NCI-H146 (cell line): ENCODE data around the gene OSBPL10.

Experiments used
- DNase-seq: peaks from one replicate; lab custom pipeline; 2025; lab: John Stamatoyannopoulos, UW

The OSBPL10 gene

GRCh38 chr3:31958701-31959152 is 22.3 kb downstream of the OSBPL10 start:
- DNase-seq: peak; percentile 5

DNA sequence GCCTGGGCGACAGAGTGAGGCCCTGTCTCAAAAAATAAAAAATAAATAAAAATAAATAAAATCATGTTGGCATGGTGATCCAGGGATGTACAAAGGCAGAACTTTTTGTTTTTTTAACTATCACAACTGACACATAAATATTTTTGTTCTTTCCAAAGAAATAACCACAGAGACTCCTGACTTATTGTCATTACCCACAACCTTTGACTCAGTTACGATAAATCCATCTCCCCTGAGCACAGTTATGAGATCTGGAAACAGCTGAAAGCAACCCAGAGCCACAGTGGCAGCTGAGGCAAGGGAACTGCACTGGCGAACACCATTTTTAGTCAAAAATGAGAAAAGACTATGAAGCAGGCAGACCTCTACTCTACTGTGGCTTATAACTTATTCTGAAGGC is 24.0 kb downstream of the OSBPL10 start:
- DNase-seq: no peak

GRCh38 chr3:31955581-31955980 is 25.5 kb downstream of the OSBPL10 start:
- no peak for DNase-seq

GRCh38 chr3:31953636-31954035 is 27.4 kb downstream of the OSBPL10 start:
- DNase-seq: no peak

DNA sequence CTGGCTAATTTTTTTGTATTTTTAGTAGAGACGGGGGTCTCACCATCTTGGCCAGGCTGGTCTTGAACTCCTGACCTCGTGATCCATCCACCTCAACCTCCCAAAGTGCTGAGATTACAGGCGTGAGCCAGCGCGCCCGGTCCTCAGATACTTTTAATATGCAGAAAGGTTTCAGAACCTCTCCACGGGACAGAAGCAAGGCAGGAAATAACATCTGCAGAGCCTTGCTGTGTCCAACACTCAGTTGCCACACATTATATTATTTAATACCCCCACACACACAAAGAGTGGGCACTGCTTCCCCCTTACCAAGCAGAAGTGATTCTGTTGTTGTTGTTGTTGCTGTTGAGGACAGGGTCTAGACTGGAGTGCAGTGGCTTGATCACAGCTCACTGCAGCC is 28.0 kb downstream of the OSBPL10 start:
- DNase-seq: no peak

GRCh38 chr3:31952205-31952604 is 28.9 kb downstream of the OSBPL10 start:
- DNase-seq: no peak

DNA sequence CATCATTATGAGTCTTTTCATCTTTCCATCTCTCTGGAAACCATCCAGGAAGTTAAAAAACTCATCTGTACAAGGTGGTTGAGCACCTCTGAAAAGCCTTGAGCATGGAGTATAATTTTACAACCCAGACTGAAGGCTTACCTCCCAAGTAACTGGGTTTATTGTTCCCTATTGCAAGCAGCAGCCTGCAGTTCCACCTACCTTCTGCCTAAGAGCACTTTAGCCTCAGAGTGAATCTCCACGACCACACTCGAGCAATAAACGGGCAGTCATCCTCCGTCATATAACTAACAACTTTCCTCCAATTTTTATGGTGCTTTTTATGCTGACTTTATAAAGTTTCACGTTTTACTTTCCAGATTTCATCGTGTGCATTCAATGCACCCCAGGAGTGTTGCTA is 32.8 kb downstream of the OSBPL10 start:
- DNase-seq: no peak

GRCh38 chr3:31947671-31948091 is 33.4 kb downstream of the OSBPL10 start:
- DNase-seq: no peak

DNA sequence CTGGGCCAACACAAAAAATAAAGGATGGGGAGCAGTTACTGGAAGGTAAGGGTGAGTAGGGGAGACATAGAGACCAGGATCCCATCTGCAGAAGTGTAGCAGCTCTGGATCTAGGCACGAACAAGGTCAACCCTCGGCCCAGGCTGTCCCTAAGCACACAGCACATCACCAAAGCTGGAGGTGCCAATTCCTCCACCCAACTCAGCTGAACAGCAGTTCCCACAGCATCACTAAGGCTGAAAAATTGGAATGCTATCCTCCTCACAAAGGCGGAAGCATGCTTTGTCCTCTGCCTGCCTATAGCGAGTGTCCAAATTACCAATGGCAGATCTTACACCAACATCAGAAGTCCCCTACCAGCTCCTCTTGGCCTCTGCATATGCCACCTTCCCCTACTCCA is 33.9 kb downstream of the OSBPL10 start:
- DNase-seq: no peak

- DNase-seq: peak; percentile 3
These were observed 34.5 kb downstream of the OSBPL10 start for GRCh38 chr3:31946484-31947081.

DNA sequence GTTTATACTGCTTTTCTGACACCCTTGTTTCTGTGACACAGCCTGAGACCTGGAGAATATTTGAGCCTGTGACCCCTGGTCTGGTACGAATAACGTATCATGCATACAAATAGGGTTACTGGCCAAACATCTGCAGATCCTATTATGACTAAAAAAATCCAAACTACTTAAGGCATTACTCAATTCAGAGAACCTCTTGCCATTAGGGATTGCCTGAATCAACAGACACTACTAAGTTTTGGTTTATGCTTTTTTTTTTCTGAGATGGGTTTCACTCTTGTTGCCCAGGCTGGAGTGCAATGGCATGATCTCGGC is 35.4 kb downstream of the OSBPL10 start:
- DNase-seq: no peak

DNA sequence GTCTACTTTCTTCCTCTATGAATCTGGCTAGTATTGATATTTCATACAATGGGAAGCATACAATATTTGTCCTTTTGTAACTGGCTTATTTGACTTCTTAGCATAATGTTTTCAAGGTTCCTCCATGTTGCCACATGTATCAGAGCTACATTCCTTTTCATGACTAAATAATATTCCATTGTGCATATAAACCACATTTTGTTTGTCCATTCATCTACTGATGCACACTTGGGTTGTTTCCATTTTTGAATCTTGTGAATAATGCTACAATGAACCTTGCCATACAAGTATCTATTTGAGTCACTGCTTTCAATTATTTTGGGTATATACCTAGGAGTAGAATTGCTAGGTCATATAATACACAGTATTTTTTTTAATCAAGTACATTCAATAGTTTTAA is 38.0 kb downstream of the OSBPL10 start:
- DNase-seq: no peak

DNA sequence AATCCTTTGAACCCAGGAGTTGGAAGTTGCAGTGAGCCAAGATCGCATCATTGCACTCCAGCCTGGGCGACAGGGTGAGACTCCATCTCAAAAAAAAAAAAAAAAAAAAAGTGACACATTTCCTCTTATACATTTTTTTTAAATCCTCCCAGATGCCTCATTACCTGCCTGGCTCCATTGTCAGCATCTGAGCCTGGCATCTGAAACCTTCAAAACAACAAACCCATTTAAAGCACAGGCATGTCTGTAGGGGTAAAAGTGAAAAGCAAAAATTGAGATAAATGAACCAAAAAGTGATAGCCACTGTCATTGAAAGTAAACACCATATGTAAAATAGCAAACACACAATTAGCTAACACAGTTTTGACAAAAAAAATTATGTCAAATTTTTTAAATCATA is 38.6 kb downstream of the OSBPL10 start:
- no peak for DNase-seq

GRCh38 chr3:31937225-31937624 is 43.8 kb downstream of the OSBPL10 start:
- DNase-seq: no peak

GRCh38 chr3:31936420-31937060 is 44.5 kb downstream of the OSBPL10 start:
- DNase-seq: no peak

- no peak for DNase-seq
These were observed 46.2 kb downstream of the OSBPL10 start for GRCh38 chr3:31934866-31935265.

GRCh38 chr3:31934018-31934417 is 47.0 kb downstream of the OSBPL10 start:
- DNase-seq: no peak

DNA sequence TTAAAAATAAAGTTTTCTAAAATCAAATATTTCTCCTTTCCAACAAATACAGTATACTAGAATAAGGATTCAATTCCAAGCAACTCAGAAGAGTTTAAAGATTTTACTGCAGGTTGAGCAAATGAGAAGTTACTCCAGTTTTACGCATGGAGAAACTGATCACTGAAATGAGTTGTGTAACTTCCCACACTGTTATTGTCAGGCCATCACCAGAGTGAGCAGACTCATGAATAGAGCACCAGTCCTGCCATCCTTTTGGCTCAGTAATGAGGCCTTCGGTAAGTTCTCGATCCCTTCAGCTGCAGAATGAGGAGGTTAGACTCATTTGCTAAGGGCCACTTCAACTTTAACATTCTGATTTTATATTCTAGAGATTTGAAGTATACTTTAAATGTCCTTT is 48.1 kb downstream of the OSBPL10 start:
- no peak for DNase-seq

GRCh38 chr3:31929826-31930502 is 51.1 kb downstream of the OSBPL10 start:
- no peak for DNase-seq

GRCh38 chr3:31927811-31928210 is 53.3 kb downstream of the OSBPL10 start:
- DNase-seq: no peak

DNA sequence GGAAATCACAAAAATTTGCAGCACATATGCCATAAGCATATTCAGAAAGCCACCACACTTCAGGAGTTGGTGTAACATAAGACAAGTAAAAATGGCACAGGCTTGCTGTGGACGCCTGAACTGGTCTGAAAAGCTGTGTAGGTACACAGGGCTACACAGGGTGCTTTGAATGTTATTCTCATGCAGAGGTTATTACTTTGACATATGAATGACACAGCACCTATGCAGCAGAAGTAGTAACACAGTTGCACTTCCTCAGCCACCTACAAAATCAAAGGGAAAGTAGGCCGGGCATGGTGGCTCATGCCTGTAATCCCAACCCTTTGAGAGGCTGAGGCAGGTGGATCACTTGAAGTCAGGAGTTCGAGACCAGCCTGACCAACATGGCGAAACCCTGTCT is 54.5 kb downstream of the OSBPL10 start:
- DNase-seq: no peak

- no peak for DNase-seq
These were observed 55.8 kb downstream of the OSBPL10 start for GRCh38 chr3:31925271-31925630.

GRCh38 chr3:31924610-31925270 is 56.3 kb downstream of the OSBPL10 start:
- DNase-seq: no peak
